NB4 (cell line): ENCODE measurements around the gene C1QTNF9B.
A peak's percentile ranks its signal among the peaks of the same experiment; 100 is the strongest.

ENCODE experiments used
- DNase-seq: peaks from one replicate; pipeline ENCODE4 v3.0.0; 2010; ENCODE audit warnings: low read depth
- H3K4me3 ChIP-seq: one replicate; pipeline ENCODE4 v1.5.1; 2011; ENCODE audit warnings: mild to moderate bottlenecking, low read depth, low read length, moderate library complexity
- MYC ChIP-seq: IDR thresholded peaks from 2 replicates; pipeline ENCODE4 v1.6.1; 2011; ENCODE audit warnings: low read depth, low read length
- POLR2A ChIP-seq: IDR thresholded peaks from 2 replicates; pipeline ENCODE4 v1.6.1; 2011; ENCODE audit warnings: mild to moderate bottlenecking; ENCODE audit not compliant: insufficient read length; ENCODE audit errors: extremely low read depth
- TF ChIP-seq, protein P1 (sequence below): IDR thresholded peaks from one replicate; pipeline ENCODE4 v1.5.1; 2012; ENCODE audit warnings: low read depth, low read length
- TF ChIP-seq, protein P2 (sequence below): IDR thresholded peaks from 2 replicates; pipeline ENCODE4 v1.6.1; 2011; ENCODE audit warnings: low read depth, low read length

Gene C1QTNF9B

DNA sequence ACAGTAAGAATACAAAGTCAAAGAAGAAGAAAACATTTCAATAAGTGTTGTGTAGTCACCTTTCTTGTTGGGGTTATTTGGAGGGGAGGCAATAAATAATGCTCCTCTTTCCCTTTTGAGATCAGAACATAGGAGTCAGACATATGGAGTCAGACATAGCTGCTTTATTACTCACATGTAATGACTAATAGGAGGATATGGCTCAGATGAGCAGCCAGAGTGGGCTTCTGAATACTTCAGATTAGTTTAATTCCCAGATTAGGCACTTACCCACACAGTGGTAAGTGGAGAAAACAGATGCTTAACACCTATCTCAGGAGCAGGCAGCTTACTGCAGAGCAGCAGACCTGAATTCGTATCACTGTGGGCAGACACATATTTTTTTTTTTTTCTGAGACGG is 31.7 kb upstream of the C1QTNF9B start:
- DNase-seq = no peak
- TF ChIP-seq, protein P1, sequence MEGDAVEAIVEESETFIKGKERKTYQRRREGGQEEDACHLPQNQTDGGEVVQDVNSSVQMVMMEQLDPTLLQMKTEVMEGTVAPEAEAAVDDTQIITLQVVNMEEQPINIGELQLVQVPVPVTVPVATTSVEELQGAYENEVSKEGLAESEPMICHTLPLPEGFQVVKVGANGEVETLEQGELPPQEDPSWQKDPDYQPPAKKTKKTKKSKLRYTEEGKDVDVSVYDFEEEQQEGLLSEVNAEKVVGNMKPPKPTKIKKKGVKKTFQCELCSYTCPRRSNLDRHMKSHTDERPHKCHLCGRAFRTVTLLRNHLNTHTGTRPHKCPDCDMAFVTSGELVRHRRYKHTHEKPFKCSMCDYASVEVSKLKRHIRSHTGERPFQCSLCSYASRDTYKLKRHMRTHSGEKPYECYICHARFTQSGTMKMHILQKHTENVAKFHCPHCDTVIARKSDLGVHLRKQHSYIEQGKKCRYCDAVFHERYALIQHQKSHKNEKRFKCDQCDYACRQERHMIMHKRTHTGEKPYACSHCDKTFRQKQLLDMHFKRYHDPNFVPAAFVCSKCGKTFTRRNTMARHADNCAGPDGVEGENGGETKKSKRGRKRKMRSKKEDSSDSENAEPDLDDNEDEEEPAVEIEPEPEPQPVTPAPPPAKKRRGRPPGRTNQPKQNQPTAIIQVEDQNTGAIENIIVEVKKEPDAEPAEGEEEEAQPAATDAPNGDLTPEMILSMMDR = no peak
- no peak for TF ChIP-seq MYC
- no peak for TF ChIP-seq POLR2A
- TF ChIP-seq, protein P2, sequence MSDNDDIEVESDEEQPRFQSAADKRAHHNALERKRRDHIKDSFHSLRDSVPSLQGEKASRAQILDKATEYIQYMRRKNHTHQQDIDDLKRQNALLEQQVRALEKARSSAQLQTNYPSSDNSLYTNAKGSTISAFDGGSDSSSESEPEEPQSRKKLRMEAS = no peak
- H3K4me3 ChIP-seq = no peak overlapping the region

DNA sequence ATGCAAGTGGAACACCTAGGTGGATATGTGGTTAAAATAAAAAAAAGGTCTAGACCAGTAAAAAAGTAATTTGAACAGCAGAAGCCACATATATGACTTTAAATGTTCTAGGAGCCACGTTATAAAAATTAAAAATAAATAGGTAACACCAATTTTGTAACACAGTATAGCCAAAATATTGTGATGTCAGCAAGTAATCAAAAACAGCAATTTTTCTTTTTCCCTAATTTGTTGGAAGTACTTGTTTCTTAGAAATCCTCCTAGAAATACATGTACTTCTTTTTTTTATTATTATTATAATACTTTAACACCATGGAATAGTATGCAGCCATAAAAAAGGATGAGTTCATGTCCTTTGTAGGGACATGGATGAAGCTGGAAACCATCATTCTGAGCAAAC is 25.7 kb upstream of the C1QTNF9B start:
- H3K4me3 ChIP-seq = no peak overlapping the region
- DNase-seq = no peak
- TF ChIP-seq, protein P1 = no peak
- TF ChIP-seq, protein P2 = no peak
- TF ChIP-seq POLR2A = no peak
- TF ChIP-seq MYC = no peak

DNA sequence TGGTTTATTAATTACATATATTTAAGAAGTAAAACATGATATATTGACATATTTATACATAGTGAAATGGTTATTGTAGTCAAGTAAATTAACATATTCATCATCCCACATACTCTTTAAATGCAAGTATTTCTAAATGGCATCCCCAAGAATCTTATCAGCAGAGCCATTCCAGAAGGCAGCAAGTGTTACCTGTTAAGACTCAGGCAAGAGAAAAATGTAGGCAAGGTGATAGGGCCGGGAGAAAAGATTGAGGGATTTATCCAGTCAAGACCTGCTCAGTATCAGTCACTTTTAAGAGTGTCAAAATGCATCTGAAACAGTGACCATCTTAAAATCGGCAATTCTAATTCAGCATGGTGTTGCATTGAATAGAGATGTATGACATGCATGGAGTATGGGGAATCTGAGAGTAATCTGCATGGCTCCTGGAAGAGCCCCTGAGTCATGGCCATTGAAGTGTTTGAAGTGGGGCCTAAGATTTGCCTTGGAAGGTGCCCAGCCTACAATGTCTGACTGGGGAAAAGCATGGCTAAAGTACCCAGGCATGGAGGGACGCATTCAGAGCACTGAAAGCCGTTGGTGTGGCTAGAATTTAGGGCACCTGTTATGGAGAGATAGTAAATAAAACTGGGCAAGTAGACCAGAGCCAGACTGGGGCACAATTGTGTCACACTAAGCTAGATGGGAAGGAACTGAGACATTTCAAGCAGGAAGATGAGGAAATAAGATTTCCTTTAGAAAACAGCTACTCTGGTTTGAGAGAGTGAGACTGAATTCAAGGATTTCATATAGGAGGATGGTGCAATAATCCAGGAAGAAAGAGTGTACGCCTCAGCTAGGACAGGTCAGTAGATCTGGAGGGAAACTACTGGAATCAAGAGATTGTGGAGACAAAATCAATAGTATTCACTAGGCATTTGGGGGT is 25.0 kb upstream of the C1QTNF9B start:
- TF ChIP-seq, protein P1 = no peak
- TF ChIP-seq POLR2A = no peak
- no peak for TF ChIP-seq MYC
- TF ChIP-seq, protein P2 = no peak
- no peak for DNase-seq

DNA sequence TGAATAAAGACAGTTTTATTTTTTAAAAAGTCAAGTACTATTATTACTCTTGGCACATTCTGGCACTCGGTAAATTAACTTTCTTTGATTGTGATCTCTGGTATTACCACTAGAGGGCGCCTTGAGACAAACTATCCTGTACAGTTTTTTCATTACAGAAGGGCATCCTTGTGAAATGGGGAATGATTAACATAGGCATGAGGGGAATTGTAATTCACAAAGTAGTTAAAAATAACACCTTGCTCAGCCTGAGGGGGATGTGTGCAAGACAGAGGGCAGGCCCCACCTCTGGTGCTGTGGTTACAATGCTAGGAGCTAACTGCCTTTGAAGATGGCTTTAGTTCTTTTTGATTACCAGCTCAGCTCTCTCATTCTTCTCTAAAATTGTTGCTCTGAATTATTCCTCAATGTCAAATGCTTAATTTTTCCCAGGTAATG is 24.2 kb upstream of the C1QTNF9B start:
- TF ChIP-seq MYC (no peak), POLR2A (no peak)
- TF ChIP-seq, protein P2 = no peak
- TF ChIP-seq, protein P1 = peak; percentile 63
- peak; percentile 57 for DNase-seq

More for the DNA sequence above, 25.0 kb upstream of the C1QTNF9B start:
- no peak overlapping the region for H3K4me3 ChIP-seq

DNA sequence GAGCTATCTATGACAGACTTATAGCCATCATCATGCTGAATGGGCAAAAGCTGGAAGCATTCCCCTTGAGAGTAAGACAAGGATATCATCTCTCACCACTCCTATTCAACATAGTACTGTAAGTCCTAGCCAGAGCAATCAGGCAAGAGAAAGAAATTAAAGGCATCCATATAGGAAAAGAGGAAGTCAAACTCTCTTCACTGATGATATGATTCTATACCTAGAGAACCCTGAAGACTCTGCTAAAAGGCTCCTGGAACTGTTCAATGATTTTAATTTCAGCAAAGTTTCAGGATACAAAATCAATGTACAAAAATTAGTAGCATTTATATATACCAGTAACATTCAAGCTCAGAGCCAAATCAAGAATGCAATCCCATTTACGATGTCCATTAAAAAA is 21.7 kb upstream of the C1QTNF9B start:
- no peak for DNase-seq
- H3K4me3 ChIP-seq = no peak overlapping the region
- TF ChIP-seq, protein P1 = no peak
- TF ChIP-seq POLR2A (no peak), MYC (no peak)
- TF ChIP-seq, protein P2 = no peak

More for the DNA sequence above, 24.2 kb upstream of the C1QTNF9B start:
- no peak overlapping the region for H3K4me3 ChIP-seq
